Mucosa of rectum (tissue), 2 donors: Measurements from ENCODE around the gene DYSF.

Experiments
- H3K27ac ChIP-seq, 2 donors: one replicate each; pipeline ENCODE4 v1.7.0; 2013; ENCODE audit warnings: inconsistent platforms in 2 of 2, low read depth in 2 of 2, low read length in 2 of 2
- H3K27me3 ChIP-seq, 2 donors: one replicate each; pipeline ENCODE4 v1.7.0; 2013; ENCODE audit warnings: low read length in 2 of 2; ENCODE audit not compliant: control insufficient read depth in 2 of 2, insufficient read depth in 2 of 2
- H3K36me3 ChIP-seq, 2 donors: one replicate each; pipeline ENCODE4 v1.7.0; 2013; ENCODE audit warnings: low read length in 2 of 2; ENCODE audit not compliant: control insufficient read depth in 2 of 2, insufficient read depth in 2 of 2
- H3K4me1 ChIP-seq, 2 donors: one replicate each; pipeline ENCODE4 v1.7.0; 2013; ENCODE audit warnings: low read length in 2 of 2, mild to moderate bottlenecking in 1 of 2; ENCODE audit not compliant: control insufficient read depth in 2 of 2, insufficient read depth in 2 of 2
- H3K4me3 ChIP-seq, 2 donors: one replicate each; pipeline ENCODE4 v1.7.0; 2013; ENCODE audit warnings: low read length in 2 of 2
- H3K9ac ChIP-seq, 2 donors: one replicate each; pipeline ENCODE4 v1.7.0; 2013; ENCODE audit warnings: low read length in 2 of 2, low read depth in 1 of 2, mild to moderate bottlenecking in 1 of 2
- H3K9me3 ChIP-seq, 2 donors: one replicate each; pipeline ENCODE4 v1.7.0; 2013; ENCODE audit warnings: low read length in 2 of 2; ENCODE audit not compliant: control insufficient read depth in 2 of 2
- donor health status: healthy.
- donor health status: Normal muscosa, but diverticular disease.

Gene DYSF

GRCh38 chr2:71711133-71711855, 257.9 kb downstream of the DYSF start:
- Histone ChIP-seq H3K36me3 (no peaks in the 10 kb centered on the region), H3K27ac (no peak overlapping the region), H3K9ac (no peak overlapping the region), H3K9me3 (no peaks in the 10 kb centered on the region), H3K4me3 (no peak overlapping the region), H3K27me3 (no peaks in the 10 kb centered on the region), H3K4me1 (peaks cover 0 to 3% of the 10 kb centered on the region in 2 donors)

GRCh38 chr2:71712158-71712818, 258.9 kb downstream of the DYSF start:
- no peaks in the 10 kb centered on the region for H3K9me3 ChIP-seq
- H3K27ac ChIP-seq, result no peak overlapping the region
- no peak overlapping the region for H3K9ac ChIP-seq
- H3K36me3 ChIP-seq, result no peaks in the 10 kb centered on the region
- no peak overlapping the region for H3K4me3 ChIP-seq
- peaks cover 0 to 7% of the 10 kb centered on the region in 2 donors for H3K4me1 ChIP-seq
- H3K27me3 ChIP-seq, result no peaks in the 10 kb centered on the region

- H3K27ac ChIP-seq, result no peak overlapping the region
Measured at GRCh38 chr2:71713581-71714580, 260.5 kb downstream of the DYSF start.

GRCh38 chr2:71714601-71715240, 261.4 kb downstream of the DYSF start:
- H3K4me1 ChIP-seq, result peaks cover 3 to 7% of the 10 kb centered on the region in 2 donors
- H3K27ac ChIP-seq, result no peak overlapping the region
- H3K9me3 ChIP-seq, result no peaks in the 10 kb centered on the region
- no peaks in the 10 kb centered on the region for H3K27me3 ChIP-seq
- no peaks in the 10 kb centered on the region for H3K36me3 ChIP-seq
- no peak overlapping the region for H3K4me3 ChIP-seq
- H3K9ac ChIP-seq, result no peak overlapping the region

More at GRCh38 chr2:71713581-71714580, 260.5 kb downstream of the DYSF start:
- H3K4me3 ChIP-seq, result no peak overlapping the region
- H3K9ac ChIP-seq, result no peak overlapping the region
- no peaks in the 10 kb centered on the region for H3K36me3 ChIP-seq
- peaks cover 0 to 7% of the 10 kb centered on the region in 2 donors for H3K4me1 ChIP-seq
- no peaks in the 10 kb centered on the region for H3K27me3 ChIP-seq
- H3K9me3 ChIP-seq, result no peaks in the 10 kb centered on the region

- no peak overlapping the region for H3K27ac ChIP-seq
- no peak overlapping the region for H3K9ac ChIP-seq
- H3K9me3 ChIP-seq, result no peaks in the 10 kb centered on the region
- peaks cover 4 to 7% of the 10 kb centered on the region in 2 donors for H3K4me1 ChIP-seq
- H3K36me3 ChIP-seq, result no peaks in the 10 kb centered on the region
- no peak overlapping the region for H3K4me3 ChIP-seq
- no peaks in the 10 kb centered on the region for H3K27me3 ChIP-seq
Measured at GRCh38 chr2:71715241-71715750, 261.9 kb downstream of the DYSF start.

GRCh38 chr2:71715951-71716696, 262.8 kb downstream of the DYSF start:
- H3K27ac ChIP-seq, result peak overlapping the region in 1 of 2 donors; percentile 32
- H3K27me3 ChIP-seq, result no peaks in the 10 kb centered on the region
- no peak overlapping the region for H3K9ac ChIP-seq
- no peaks in the 10 kb centered on the region for H3K9me3 ChIP-seq
- no peaks in the 10 kb centered on the region for H3K36me3 ChIP-seq
- peaks cover 6 to 13% of the 10 kb centered on the region in 2 donors for H3K4me1 ChIP-seq
- H3K4me3 ChIP-seq, result no peak overlapping the region

- Histone ChIP-seq H3K4me1 (peaks cover 6 to 13% of the 10 kb centered on the region in 2 donors), H3K9ac (no peak overlapping the region), H3K36me3 (no peaks in the 10 kb centered on the region), H3K4me3 (no peak overlapping the region), H3K27me3 (no peaks in the 10 kb centered on the region), H3K9me3 (no peaks in the 10 kb centered on the region), H3K27ac (peak overlapping the region in 1 of 2 donors; percentile 32)
Measured at GRCh38 chr2:71716697-71717624, 263.6 kb downstream of the DYSF start.

GRCh38 chr2:71718686-71719085, 265.3 kb downstream of the DYSF start:
- Histone ChIP-seq H3K36me3 (no peaks in the 10 kb centered on the region), H3K4me1 (peaks cover 6 to 13% of the 10 kb centered on the region in 2 donors), H3K9me3 (no peaks in the 10 kb centered on the region), H3K27ac (no peak overlapping the region), H3K27me3 (no peaks in the 10 kb centered on the region), H3K9ac (no peak overlapping the region), H3K4me3 (no peak overlapping the region)
